Activated CD8-positive, alpha-beta memory T cell treated with anti-CD3 and anti-CD28 coated beads, Interleukin-2, amount 10 ng/mL, durations not matched to agents 7 days and 5 days (primary cell): ENCODE data around the gene HSPB9. TPM values are rescaled to one million over a fixed set of nuclear protein-coding genes. Genes with fewer than 3 reads are reported as not detected.
A peak's percentile ranks its signal among the peaks of the same experiment; 100 is the strongest.

Experiments
- ATAC-seq: fragments of 150-1000 bp; cut with Tn5 transposase; one replicate; pipeline ENCODE4 v1.10.0; 2021; ENCODE audit warnings: moderate library complexity
- CTCF ChIA-PET: fragments of 350-600 bp; sonication (Branson Sonifier 250); formaldehyde crosslinking; loops from one replicate; lab custom pipeline; 2021; ENCODE audit warnings: antibody characterized with exemption; lab: Charles Lee
- DNase-seq: peaks from one replicate; pipeline ENCODE4 v3.0.0-alpha.2; 2020
- H3K27ac Mint-ChIP-seq: one replicate; pipeline ENCODE4 v1.8.0; 2021; ENCODE audit warnings: mild to moderate bottlenecking, mixed read lengths
- H3K27me3 Mint-ChIP-seq: one replicate; pipeline ENCODE4 v1.8.0; 2021; ENCODE audit warnings: mixed read lengths
- H3K36me3 Mint-ChIP-seq: one replicate; pipeline ENCODE4 v1.8.0; 2021; ENCODE audit warnings: mild to moderate bottlenecking, mixed read lengths
- H3K4me1 Mint-ChIP-seq: one replicate; pipeline ENCODE4 v1.8.0; 2021; ENCODE audit warnings: mixed read lengths
- H3K4me3 Mint-ChIP-seq: one replicate; pipeline ENCODE4 v1.8.0; 2021; ENCODE audit warnings: mild to moderate bottlenecking, moderate library complexity, mixed read lengths
- H3K9me3 Mint-ChIP-seq: one replicate; pipeline ENCODE4 v1.8.0; 2022; ENCODE audit warnings: low read depth, mixed read lengths
- total RNA-seq, 2 experiments: library from RNA; stranded (reverse); gene quantifications; one replicate each; pipeline ENCODE4 v1.2.3, GENCODE V29; 2021

HSPB9 gene
- total RNA-seq, 2 experiments from 2014 or later: 0.58 TPM; not detected in 1

DNA sequence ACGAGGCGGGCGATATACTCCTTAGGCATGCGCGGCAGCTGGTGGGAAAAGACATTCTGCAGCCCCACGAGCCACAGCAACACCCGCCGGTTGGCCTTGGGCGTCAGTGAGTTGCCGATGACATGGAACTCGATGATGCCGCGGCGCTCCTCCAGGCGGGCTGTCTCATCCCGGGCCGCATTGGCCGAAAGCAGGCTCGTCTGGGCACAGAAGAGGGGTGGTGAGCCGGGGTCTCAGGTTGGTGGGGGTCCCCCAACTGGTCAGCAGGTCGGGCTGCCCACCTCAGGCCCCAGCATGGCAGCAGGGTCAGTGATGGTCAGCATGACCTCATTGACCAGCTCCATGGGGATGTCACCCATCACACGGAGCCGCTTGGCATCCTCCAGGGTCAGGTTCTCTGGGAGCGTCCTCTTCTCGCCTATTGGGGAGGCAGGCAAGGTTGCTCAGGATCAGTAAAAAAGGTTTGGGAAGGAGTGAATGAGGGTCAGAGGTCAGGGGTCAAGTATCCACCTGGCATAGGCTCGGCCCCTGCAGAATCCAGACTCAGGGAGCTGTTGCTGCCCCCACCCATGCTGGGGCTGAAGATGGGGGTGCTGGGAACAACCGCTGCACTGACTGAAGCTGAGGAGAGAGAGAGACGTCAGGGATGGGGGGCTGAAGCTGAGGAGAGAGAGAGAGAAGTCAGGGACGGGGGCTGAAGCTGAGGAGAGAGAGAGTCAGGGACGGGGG, 5.0 kb upstream of the HSPB9 start:
- H3K27me3 Mint-ChIP-seq: no peaks in the 10 kb centered on the region
- H3K9me3 Mint-ChIP-seq: no peaks in the 10 kb centered on the region
- peak overlapping the region; percentile 6 for H3K27ac Mint-ChIP-seq
- H3K4me3 Mint-ChIP-seq: no peak overlapping the region
- ATAC-seq (no peak), DNase-seq (no peak)
- H3K4me1 Mint-ChIP-seq: peaks cover 50% of the 10 kb centered on the region
- CTCF ChIA-PET: interaction anchor here (0.5 to 16.2 kb wide), 15 partner anchors 19 to 288 kb away, joined by 3 to 117 read pairs (median 4); partner anchors contain the start of genes DNAJC7, GHDC, KCNH4 and NKIRAS2
- H3K36me3 Mint-ChIP-seq: peaks cover 8% of the 10 kb centered on the region

- DNase-seq: no peak
- Mint-ChIP-seq H3K4me1 (peaks cover 46% of the 10 kb centered on the region), H3K27ac (peak overlapping the region; percentile 52), H3K27me3 (no peaks in the 10 kb centered on the region), H3K4me3 (no peak overlapping the region), H3K9me3 (no peaks in the 10 kb centered on the region), H3K36me3 (peaks cover 8% of the 10 kb centered on the region)
- CTCF ChIA-PET: interaction anchor here (0.7 to 16.2 kb wide), 13 partner anchors 20 to 287 kb away, joined by 3 to 117 read pairs (median 4); partner anchors contain the start of genes DNAJC7, GHDC, KCNH4 and NKIRAS2
- no peak for ATAC-seq
Observed at GRCh38 chr17:42118126-42118510, 4.5 kb upstream of the HSPB9 start.

DNA sequence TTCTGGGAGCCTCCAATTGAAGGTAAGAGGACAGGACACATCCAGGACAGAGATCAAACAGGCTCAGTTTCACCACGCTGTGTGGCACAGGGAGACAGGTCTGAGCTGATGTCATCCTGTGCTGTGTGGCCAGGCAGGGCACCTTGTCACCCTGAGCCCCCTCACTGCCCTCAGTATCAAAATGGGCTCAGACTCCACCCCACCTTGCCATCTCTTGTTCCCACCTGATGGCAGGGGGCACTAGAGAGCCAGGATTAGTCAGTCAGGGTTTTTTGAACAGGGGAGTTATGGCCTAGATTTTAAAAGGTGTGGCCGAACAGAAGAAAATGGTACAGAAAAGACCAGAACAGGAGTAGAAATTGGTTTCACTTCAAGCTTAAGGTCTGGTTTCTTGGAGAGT, 4.1 kb upstream of the HSPB9 start:
- CTCF ChIA-PET: interaction anchor here (0.7 to 16.2 kb wide), 13 partner anchors 16 to 287 kb away, joined by 3 to 117 read pairs (median 4); partner anchors contain the start of genes DNAJC7, GHDC, KCNH4 and NKIRAS2
- H3K4me3 Mint-ChIP-seq: no peak overlapping the region
- H3K9me3 Mint-ChIP-seq: no peaks in the 10 kb centered on the region
- H3K36me3 Mint-ChIP-seq: peaks cover 10% of the 10 kb centered on the region
- peak; percentile 68 for DNase-seq
- H3K4me1 Mint-ChIP-seq: peaks cover 46% of the 10 kb centered on the region
- peak overlapping the region; percentile 52 for H3K27ac Mint-ChIP-seq
- peak; percentile 19 for ATAC-seq
- no peaks in the 10 kb centered on the region for H3K27me3 Mint-ChIP-seq

DNA sequence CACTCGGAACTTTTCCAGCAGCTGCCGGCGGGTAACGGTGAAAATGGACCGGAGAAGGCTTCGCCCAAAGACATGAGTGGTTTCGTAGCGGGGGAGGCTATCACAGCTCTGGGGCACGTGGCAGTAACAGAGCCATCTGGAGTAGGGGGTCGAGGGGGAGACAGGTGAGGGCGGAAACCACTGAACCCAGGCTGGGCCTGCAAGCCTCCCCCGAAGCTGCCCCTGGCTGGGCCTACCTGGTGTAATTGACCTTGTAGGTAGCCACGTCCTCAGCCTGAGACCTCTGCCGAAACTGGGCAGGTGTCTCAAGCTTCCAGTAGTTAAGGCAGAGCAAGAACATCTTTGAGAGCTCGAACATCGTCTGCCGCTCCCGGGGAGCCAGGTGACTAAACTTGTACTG, 3.3 kb upstream of the HSPB9 start:
- H3K27ac Mint-ChIP-seq: no peak overlapping the region

GRCh38 chr17:42120161-42120769, 2.3 kb upstream of the HSPB9 start:
- H3K4me3 Mint-ChIP-seq: peak overlapping the region; percentile 67

More for the DNA sequence above, 3.3 kb upstream of the HSPB9 start:
- no peak for ATAC-seq
- no peak overlapping the region for H3K4me3 Mint-ChIP-seq
- peaks cover 10% of the 10 kb centered on the region for H3K36me3 Mint-ChIP-seq
- H3K9me3 Mint-ChIP-seq: no peaks in the 10 kb centered on the region
- CTCF ChIA-PET: interaction anchor here (0.7 to 16.2 kb wide), 14 partner anchors 15 to 286 kb away, joined by 3 to 117 read pairs (median 4); partner anchors contain the start of genes DNAJC7, GHDC, KCNH4 and NKIRAS2
- no peaks in the 10 kb centered on the region for H3K27me3 Mint-ChIP-seq
- peaks cover 42% of the 10 kb centered on the region for H3K4me1 Mint-ChIP-seq
- no peak for DNase-seq

GRCh38 chr17:42120770-42121769, 1.5 kb upstream of the HSPB9 start, which contains the start of gene KAT2A:
Gene KAT2A (minus strand): TSS chr17:42121367. CDS start chr17:42121304, 63 bp downstream.
- CTCF ChIA-PET: interaction anchor here (0.9 to 16.2 kb wide), 15 partner anchors 9 to 406 kb away, joined by 3 to 117 read pairs (median 4); partner anchors contain the start of genes DNAJC7, KCNH4 and NKIRAS2
- Mint-ChIP-seq H3K36me3 (peaks cover 16% of the 10 kb centered on the region), H3K9me3 (no peaks in the 10 kb centered on the region), H3K4me3 (peak within 1 kb of the TSS; percentile 67), H3K27ac (peak within 1 kb of the TSS; percentile 69), H3K27me3 (no peaks in the 10 kb centered on the region), H3K4me1 (peaks cover 34% of the 10 kb centered on the region)
- DNase-seq: peak; percentile 84
- ATAC-seq: peak; percentile 93

More at GRCh38 chr17:42120161-42120769, 2.3 kb upstream of the HSPB9 start:
- ATAC-seq: no peak
- H3K27me3 Mint-ChIP-seq: no peaks in the 10 kb centered on the region
- CTCF ChIA-PET: interaction anchor here (0.9 to 16.2 kb wide), 14 partner anchors 10 to 407 kb away, joined by 3 to 117 read pairs (median 4); partner anchors contain the start of genes DNAJC7, KCNH4, NKIRAS2 and STAT3
- no peaks in the 10 kb centered on the region for H3K9me3 Mint-ChIP-seq
- peak overlapping the region; percentile 69 for H3K27ac Mint-ChIP-seq
- H3K36me3 Mint-ChIP-seq: peaks cover 11% of the 10 kb centered on the region
- DNase-seq: no peak
- peaks cover 38% of the 10 kb centered on the region for H3K4me1 Mint-ChIP-seq

DNA sequence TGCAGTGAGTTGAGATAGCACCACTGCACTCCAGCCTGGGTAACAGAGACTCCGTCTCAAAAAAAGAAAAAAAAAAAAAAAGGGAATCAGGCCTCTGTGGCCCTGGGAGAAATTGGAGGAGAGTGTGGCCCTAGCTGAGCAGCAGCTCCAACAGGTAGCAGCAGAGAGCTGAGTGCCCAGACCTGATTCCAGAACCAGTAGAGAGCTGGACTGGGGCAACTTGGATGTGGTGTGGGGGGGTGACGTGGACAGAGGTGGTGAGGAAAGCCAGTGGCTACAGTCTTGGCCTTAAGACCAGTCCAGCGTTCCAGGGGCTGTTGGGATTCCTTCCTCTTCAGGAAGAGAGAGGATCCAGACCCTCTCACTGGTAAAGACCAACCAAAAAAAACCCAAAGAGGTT, 1.7 kb downstream of the HSPB9 start:
- CTCF ChIA-PET: interaction anchor here (1.0 to 1.1 kb wide), 2 partner anchors 101 to 282 kb away, joined by 3 read pairs; no protein-coding TSS in a partner anchor
- H3K27ac Mint-ChIP-seq: no peak overlapping the region
- H3K9me3 Mint-ChIP-seq: no peaks in the 10 kb centered on the region
- peaks cover 22% of the 10 kb centered on the region for H3K36me3 Mint-ChIP-seq
- DNase-seq (no peak), ATAC-seq (no peak)
- H3K27me3 Mint-ChIP-seq: no peaks in the 10 kb centered on the region
- peaks cover 17% of the 10 kb centered on the region for H3K4me1 Mint-ChIP-seq
- H3K4me3 Mint-ChIP-seq: no peak overlapping the region

DNA sequence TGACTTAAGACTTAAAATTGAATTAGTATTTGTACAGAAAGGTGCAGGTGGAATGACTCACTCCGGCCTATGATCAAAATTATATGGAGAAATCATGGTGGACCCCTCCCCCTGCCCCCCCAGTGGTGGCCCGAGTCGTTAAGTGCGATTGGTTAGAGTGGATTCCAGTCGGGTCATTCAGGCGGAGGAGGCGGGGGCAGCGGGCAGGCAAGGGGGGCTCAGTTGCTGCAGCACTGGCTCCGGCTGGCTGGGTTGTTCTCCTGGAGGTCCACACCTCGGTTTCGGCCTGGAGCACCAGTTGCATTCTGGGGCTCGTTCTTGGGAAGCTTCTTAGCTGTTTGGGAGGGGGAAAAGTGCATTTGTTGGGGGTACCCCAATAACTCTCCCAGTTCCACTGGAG, 3.0 kb downstream of the HSPB9 start:
- DNase-seq: no peak
- CTCF ChIA-PET: no interaction called here
- H3K27ac Mint-ChIP-seq: no peak overlapping the region
- H3K9me3 Mint-ChIP-seq: no peaks in the 10 kb centered on the region
- peaks cover 7% of the 10 kb centered on the region for H3K4me1 Mint-ChIP-seq
- ATAC-seq: no peak
- H3K36me3 Mint-ChIP-seq: peaks cover 28% of the 10 kb centered on the region
- no peak overlapping the region for H3K4me3 Mint-ChIP-seq
- H3K27me3 Mint-ChIP-seq: no peaks in the 10 kb centered on the region

DNA sequence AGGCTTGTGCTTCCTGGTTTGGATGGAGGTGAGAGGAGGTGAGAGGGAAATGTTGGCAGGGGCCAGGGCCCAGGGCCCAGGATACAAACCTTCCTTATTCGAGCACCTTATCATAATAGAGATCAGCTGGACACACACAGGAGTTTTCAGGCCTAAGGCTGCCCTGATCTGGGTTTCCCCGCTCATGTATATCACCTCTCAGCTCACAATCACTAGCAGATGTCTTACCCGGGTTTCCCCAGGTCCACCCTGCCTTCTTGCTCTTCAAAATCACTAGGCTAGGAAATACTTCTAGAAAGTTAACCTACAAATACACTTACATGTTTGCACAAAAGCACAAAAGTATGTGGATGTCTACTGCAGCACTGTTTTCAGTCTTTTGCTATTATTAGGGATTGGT, 4.2 kb downstream of the HSPB9 start:
- no peak overlapping the region for H3K4me3 Mint-ChIP-seq
- CTCF ChIA-PET: no interaction called here
- H3K4me1 Mint-ChIP-seq: peaks cover 10% of the 10 kb centered on the region
- H3K36me3 Mint-ChIP-seq: peaks cover 33% of the 10 kb centered on the region
- H3K9me3 Mint-ChIP-seq: no peaks in the 10 kb centered on the region
- no peaks in the 10 kb centered on the region for H3K27me3 Mint-ChIP-seq
- ATAC-seq (no peak), DNase-seq (no peak)
- H3K27ac Mint-ChIP-seq: peak overlapping the region; percentile 18

DNA sequence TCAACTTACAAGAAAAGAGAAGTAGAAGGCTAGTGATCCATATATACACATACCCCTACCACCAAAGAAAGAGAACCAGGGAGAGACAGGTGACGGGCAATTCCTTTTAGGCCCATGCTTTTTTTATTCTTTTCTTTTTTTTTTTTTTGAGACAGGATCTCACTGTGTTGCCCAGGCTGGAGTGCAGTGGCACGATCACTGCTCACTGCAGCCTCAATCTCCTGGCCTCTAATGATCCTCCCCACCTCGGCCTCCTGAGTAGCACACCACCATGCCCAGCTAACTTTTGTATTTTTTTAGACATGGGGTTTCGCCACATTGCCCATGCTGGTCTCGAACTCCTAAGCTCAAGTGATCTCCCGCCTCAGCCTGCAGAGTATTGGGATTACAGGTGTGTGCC, 4.8 kb downstream of the HSPB9 start:
- H3K4me1 Mint-ChIP-seq: peaks cover 15% of the 10 kb centered on the region
- H3K27me3 Mint-ChIP-seq: no peaks in the 10 kb centered on the region
- no peak overlapping the region for H3K4me3 Mint-ChIP-seq
- DNase-seq (no peak), ATAC-seq (no peak)
- CTCF ChIA-PET: no interaction called here
- no peak overlapping the region for H3K27ac Mint-ChIP-seq
- no peaks in the 10 kb centered on the region for H3K9me3 Mint-ChIP-seq
- peaks cover 33% of the 10 kb centered on the region for H3K36me3 Mint-ChIP-seq

DNA sequence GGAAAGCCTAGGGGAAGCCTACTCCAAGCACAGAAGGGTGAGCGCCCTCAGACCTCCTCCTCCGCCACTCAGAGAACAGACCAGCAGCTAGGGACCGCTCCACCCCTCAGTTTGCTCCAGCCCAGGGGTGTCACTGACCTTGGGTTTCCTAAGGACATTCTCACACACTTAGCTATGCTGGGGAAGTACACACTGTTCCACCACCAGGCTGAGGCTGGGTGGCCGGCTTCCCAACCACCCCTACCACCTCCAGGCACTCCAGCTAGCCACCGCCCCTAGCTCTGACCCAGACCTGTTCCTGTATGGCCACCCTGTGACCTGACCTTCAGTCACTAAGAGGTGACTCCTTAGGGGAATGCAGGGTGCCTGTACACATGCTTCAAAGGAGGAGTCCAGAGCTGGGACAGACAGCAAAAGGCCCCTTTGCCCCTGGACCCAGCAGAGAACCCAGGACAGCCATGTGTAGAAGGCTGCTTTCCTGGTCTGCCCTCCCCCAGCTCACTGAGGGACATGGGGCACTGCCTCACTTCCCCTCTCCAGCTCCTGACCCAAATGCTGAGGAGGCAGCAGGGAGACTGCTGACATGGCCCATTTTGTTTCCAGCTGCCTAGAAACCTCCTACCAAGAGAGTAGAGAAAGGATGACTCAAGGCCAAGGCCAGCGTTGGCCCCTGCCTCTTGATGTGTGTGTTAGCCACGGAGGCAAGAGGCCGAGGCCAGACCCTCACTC, 6.7 kb downstream of the HSPB9 start:
- ATAC-seq: no peak
- CTCF ChIA-PET: interaction anchor here (1.0 to 1.3 kb wide), 3 partner anchors 9 to 50 kb away, joined by 3 to 4 read pairs (median 4); no protein-coding TSS in a partner anchor

More for the DNA sequence above, 6.7 kb downstream of the HSPB9 start:
- no peak for DNase-seq
- H3K9me3 Mint-ChIP-seq: no peaks in the 10 kb centered on the region
- H3K4me1 Mint-ChIP-seq: peaks cover 33% of the 10 kb centered on the region
- H3K4me3 Mint-ChIP-seq: no peak overlapping the region
- H3K27me3 Mint-ChIP-seq: no peaks in the 10 kb centered on the region
- no peak overlapping the region for H3K27ac Mint-ChIP-seq
- peaks cover 31% of the 10 kb centered on the region for H3K36me3 Mint-ChIP-seq
